ENCODE data around the gene FOXP1.
A peak's percentile ranks its signal among the peaks of the same experiment; 100 is the strongest.

FOXP1 gene

GRCh38 chr3:71393745-71394144 lies 189.8 kb downstream of the FOXP1 start:
- DNase-seq, result no peak

- DNase-seq, result no peak
These were observed 190.4 kb downstream of the FOXP1 start for GRCh38 chr3:71393093-71393492.

- DNase-seq, result peak; percentile 30
These were observed 191.3 kb downstream of the FOXP1 start for GRCh38 chr3:71392251-71392650.

- DNase-seq, result no peak
These were observed 192.2 kb downstream of the FOXP1 start for GRCh38 chr3:71391361-71391760.

GRCh38 chr3:71389911-71390573 lies 193.5 kb downstream of the FOXP1 start:
- DNase-seq, result peak; percentile 64

- no peak for DNase-seq
These were observed 194.3 kb downstream of the FOXP1 start for GRCh38 chr3:71389191-71389590.

- no peak for DNase-seq
These were observed 194.9 kb downstream of the FOXP1 start for GRCh38 chr3:71388535-71389120.

- no peak for DNase-seq
These were observed 195.9 kb downstream of the FOXP1 start for GRCh38 chr3:71387586-71387985.

GRCh38 chr3:71384837-71385716 lies 198.5 kb downstream of the FOXP1 start:
- DNase-seq, result no peak

- no peak for DNase-seq
These were observed 199.1 kb downstream of the FOXP1 start for GRCh38 chr3:71384388-71384787.

GRCh38 chr3:71380096-71380495 lies 203.4 kb downstream of the FOXP1 start:
- no peak for DNase-seq

GRCh38 chr3:71378509-71378908 lies 205.0 kb downstream of the FOXP1 start:
- no peak for DNase-seq

- DNase-seq, result no peak
These were observed 206.6 kb downstream of the FOXP1 start for GRCh38 chr3:71376911-71377310.

- DNase-seq, result no peak
These were observed 207.0 kb downstream of the FOXP1 start for GRCh38 chr3:71376503-71376902.

- no peak for DNase-seq
These were observed 208.9 kb downstream of the FOXP1 start for GRCh38 chr3:71374582-71374981.

- no peak for DNase-seq
These were observed 210.5 kb downstream of the FOXP1 start for GRCh38 chr3:71372911-71373637.

GRCh38 chr3:71372241-71372768 lies 211.2 kb downstream of the FOXP1 start:
- DNase-seq, result no peak

- DNase-seq, result no peak
These were observed 212.2 kb downstream of the FOXP1 start for GRCh38 chr3:71371282-71371681.

GRCh38 chr3:71370467-71370866 lies 213.1 kb downstream of the FOXP1 start:
- no peak for DNase-seq

- no peak for DNase-seq
These were observed 213.7 kb downstream of the FOXP1 start for GRCh38 chr3:71369701-71370391.

GRCh38 chr3:71366988-71367604 lies 216.4 kb downstream of the FOXP1 start:
- no peak for DNase-seq
